OCI-M2 (cell line): ENCODE measurements around the gene SYTL3.
A peak's percentile ranks its signal among the peaks of the same experiment; 100 is the strongest.
"Not testable (repeated sequence)": the region's sequence is repeated elsewhere in the genome, so short reads cannot be mapped to it uniquely, and the experiment has no call there.

Experiments
- DNase-seq: peaks from one replicate; lab custom pipeline; 2025; ENCODE audit not compliant: unreplicated experiment; lab: John Stamatoyannopoulos, UW

Gene SYTL3

GRCh38 chr6:158621694-158622544, 27.9 kb upstream of the SYTL3 start:
- no peak for DNase-seq

GRCh38 chr6:158622545-158623190, 27.2 kb upstream of the SYTL3 start:
- no peak for DNase-seq

- DNase-seq, result no peak
Measured at GRCh38 chr6:158624684-158625682, 24.9 kb upstream of the SYTL3 start.

- no peak for DNase-seq
Measured at GRCh38 chr6:158625881-158626305, 24.0 kb upstream of the SYTL3 start.

- DNase-seq, result no peak
Measured at GRCh38 chr6:158626360-158627167, 23.3 kb upstream of the SYTL3 start.

GRCh38 chr6:158627168-158627939, 22.5 kb upstream of the SYTL3 start:
- DNase-seq, result no peak

GRCh38 chr6:158627940-158628211, 22.0 kb upstream of the SYTL3 start:
- DNase-seq, result no peak

- no peak for DNase-seq
Measured at GRCh38 chr6:158628542-158628941, 21.3 kb upstream of the SYTL3 start.

GRCh38 chr6:158629367-158630221, 20.3 kb upstream of the SYTL3 start:
- no peak for DNase-seq

- DNase-seq, result no peak
Measured at GRCh38 chr6:158630938-158631616, 18.8 kb upstream of the SYTL3 start.

- DNase-seq, result peak; percentile 71
Measured at GRCh38 chr6:158631678-158632537, 17.9 kb upstream of the SYTL3 start.

GRCh38 chr6:158632538-158633119, 17.2 kb upstream of the SYTL3 start:
- DNase-seq, result not testable (repeated sequence)

GRCh38 chr6:158633127-158633526, 16.7 kb upstream of the SYTL3 start:
- no peak for DNase-seq

- no peak for DNase-seq
Measured at GRCh38 chr6:158634695-158635426, 15.0 kb upstream of the SYTL3 start.

- DNase-seq, result no peak
Measured at GRCh38 chr6:158635427-158636073, 14.3 kb upstream of the SYTL3 start.

GRCh38 chr6:158636778-158637177, 13.1 kb upstream of the SYTL3 start:
- DNase-seq, result no peak
